Esophagus muscularis mucosa (tissue), 4 donors: Measurements from ENCODE around the gene PNMA6A. TPM values are rescaled to one million over a fixed set of nuclear protein-coding genes. Genes with fewer than 3 reads are reported as not detected.
"Not testable (repeated sequence)": the region's sequence is repeated elsewhere in the genome, so short reads cannot be mapped to it uniquely, and the experiment has no call there.

ENCODE experiments used
- DNase-seq: peaks from one replicate; pipeline ENCODE4 v3.0.0-alpha.2; 2017; ENCODE audit errors: extremely low spot score
- H3K27ac ChIP-seq, 4 donors: fragments of 200-600 bp; sonication (generic); replicated peaks in 1 of 4; 1 replicate in 3 of 4; 2 replicates in 1 of 4; pipeline ENCODE4 v1.5.1; 2016 to 2019; ENCODE audit warnings: mild to moderate bottlenecking in 1 of 4
- H3K27me3 ChIP-seq, 4 donors: fragments of 200-600 bp; sonication (generic); one replicate each; pipeline versions ENCODE4 v1.5.1 to v1.6.0; 2016 to 2019
- H3K36me3 ChIP-seq, 4 donors: fragments of 200-600 bp; sonication (generic); one replicate each; pipeline ENCODE4 v1.5.1; 2016 to 2019
- H3K4me1 ChIP-seq, 4 donors: fragments of 200-600 bp; sonication (generic); one replicate each; pipeline ENCODE4 v1.5.1; 2016 to 2019
- H3K4me3 ChIP-seq, 4 donors: fragments of 200-600 bp; sonication (generic); 1 replicate in 2 of 4; 2 replicates in 2 of 4; pipeline ENCODE4 v1.5.1; 2016 to 2019; ENCODE audit warnings: mild to moderate bottlenecking in 4 of 4, moderate library complexity in 1 of 4
- H3K9me3 ChIP-seq, 4 donors: fragments of 200-600 bp; sonication (generic); 1 replicate in 3 of 4; 2 replicates in 1 of 4; pipeline ENCODE4 v1.5.1; 2016 to 2019
- CTCF ChIP-seq, 3 experiments: fragments of 200-600 bp in 2 of 3; fragments of 450-650 bp in 1 of 3; sonication (generic) in 2 of 3; IDR thresholded peaks; one replicate each; pipeline ENCODE4 v1.5.1; 2017 to 2019; ENCODE audit warnings: antibody characterized with exemption in 3 of 3, mild to moderate bottlenecking in 2 of 3, moderate library complexity in 1 of 3
- EP300 ChIP-seq: sonication (generic); formaldehyde crosslinking; IDR thresholded peaks from one replicate; pipeline ENCODE4 v1.6.1; 2017; ENCODE audit warnings: antibody characterized with exemption
- POLR2A ChIP-seq: fragments of 450-650 bp; IDR thresholded peaks from one replicate; pipeline ENCODE4 v1.6.1; 2017; ENCODE audit warnings: antibody characterized with exemption, moderate library complexity, mild to moderate bottlenecking, low read depth
- POLR2AphosphoS5 ChIP-seq, 2 donors: sonication (generic); formaldehyde crosslinking; IDR thresholded peaks; one replicate each; pipeline ENCODE4 v1.6.1; 2017; ENCODE audit warnings: antibody characterized with exemption in 2 of 2
- WGBS: methylation state at CpG from one replicate; pipeline ENCODE4 v1.1.5; 2018; 5-methylcytosine and 5-hydroxymethylcytosine counted together
- intact Hi-C: fragments of 100-400 bp; cut with DNase I; formaldehyde crosslinking; loops from one replicate; pipeline ENCODE4 v1.15.1; 2023
- total RNA-seq, 4 donors: library from RNA; depleted of rRNA; stranded (reverse); fragments of >200 nt; gene quantifications; one replicate each; pipeline versions ENCODE4 v1.1.0 to v1.2.1, GENCODE V29; 2016

PNMA6A gene
- total RNA-seq, 4 donors from 2014 or later = 1.2 to 3.7 (median 2.7) TPM

DNA sequence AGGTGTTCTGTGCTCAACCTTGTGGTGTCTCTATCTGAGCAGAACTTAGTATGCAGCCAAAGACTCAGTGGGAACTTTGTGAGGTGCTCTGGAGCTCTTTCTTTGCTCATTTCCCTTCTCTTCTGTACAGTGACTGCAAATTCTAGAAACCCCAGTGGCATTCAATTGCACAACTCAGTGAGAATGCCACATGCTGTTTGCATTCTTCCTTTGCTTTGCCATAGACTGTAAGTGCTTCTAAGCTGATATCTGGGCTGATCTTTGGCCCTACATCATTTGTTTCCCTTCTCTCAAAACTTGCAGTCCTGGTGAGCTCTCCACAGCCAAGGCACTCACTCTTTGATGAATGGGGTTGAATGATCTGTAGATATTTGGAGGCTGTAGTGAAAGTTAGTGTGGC, 8.9 kb upstream of the PNMA6A start:
- intact Hi-C loops = no loop called here
- peaks cover 0 to 10% (median 3%) of the 10 kb centered on the region in 4 donors for H3K27me3 ChIP-seq
- TF ChIP-seq EP300 = no peak
- TF ChIP-seq POLR2AphosphoS5 (IDR thresholded peaks at IDR 0.05) = no peak
- TF ChIP-seq POLR2A = no peak
- no peak for TF ChIP-seq CTCF (IDR thresholded peaks at IDR 0.05)
- H3K4me1 ChIP-seq = no peaks in the 10 kb centered on the region
- no peak overlapping the region for H3K27ac ChIP-seq
- no peaks in the 10 kb centered on the region for H3K9me3 ChIP-seq
- no peaks in the 10 kb centered on the region for H3K36me3 ChIP-seq
- no peak overlapping the region for H3K4me3 ChIP-seq
- DNase-seq = no peak

GRCh38 chrX:153064061-153064460, 8.2 kb upstream of the PNMA6A start:
- H3K27ac ChIP-seq = no peak overlapping the region
- H3K4me1 ChIP-seq = no peaks in the 10 kb centered on the region
- WGBS = 69% methylated on average over 2 of the region's 2 CpGs
- H3K4me3 ChIP-seq = no peak overlapping the region
- intact Hi-C loops = no loop called here
- H3K27me3 ChIP-seq = peaks cover 0 to 5% (median 0%) of the 10 kb centered on the region in 4 donors
- no peaks in the 10 kb centered on the region for H3K9me3 ChIP-seq
- no peak for DNase-seq
- H3K36me3 ChIP-seq = no peaks in the 10 kb centered on the region
- TF ChIP-seq EP300 (no peak), POLR2A (no peak)

- H3K4me1 ChIP-seq = no peaks in the 10 kb centered on the region
- H3K27me3 ChIP-seq = peaks cover 0 to 5% (median 0%) of the 10 kb centered on the region in 4 donors
- WGBS = 61% methylated on average over 4 of the region's 6 CpGs
- H3K27ac ChIP-seq = no peak overlapping the region
- no peak for DNase-seq
- no peaks in the 10 kb centered on the region for H3K36me3 ChIP-seq
- no peak overlapping the region for H3K4me3 ChIP-seq
- no peaks in the 10 kb centered on the region for H3K9me3 ChIP-seq
- intact Hi-C loops = no loop called here
- TF ChIP-seq POLR2AphosphoS5 (IDR thresholded peaks at IDR 0.05) (no peak), POLR2A (no peak), EP300 (no peak), CTCF (IDR thresholded peaks at IDR 0.05) (no peak)
Measured at GRCh38 chrX:153065389-153065788, 6.9 kb upstream of the PNMA6A start.

DNA sequence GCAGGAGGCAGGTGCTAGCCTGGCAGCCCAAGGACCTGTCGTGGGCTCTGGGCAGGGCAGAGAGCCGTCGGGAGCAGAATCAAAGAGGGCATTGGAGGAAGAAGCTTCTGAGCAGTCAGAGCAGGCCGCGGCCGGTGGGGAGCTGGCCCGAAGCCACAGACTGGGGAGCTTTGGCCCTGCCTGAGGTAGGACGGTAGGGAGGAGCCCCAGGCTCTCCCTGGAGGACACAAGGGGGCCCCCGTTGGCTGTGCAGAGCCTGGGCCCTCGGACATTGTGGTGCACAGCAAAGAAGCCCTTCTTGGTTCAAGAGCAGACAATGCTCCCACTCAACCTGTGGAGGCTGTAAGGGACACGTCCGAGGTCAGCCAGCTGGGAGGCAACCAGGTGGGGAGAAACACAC, 5.9 kb upstream of the PNMA6A start:
- DNase-seq, H3K4me1 ChIP-seq, H3K4me3 ChIP-seq, H3K27me3 ChIP-seq, intact Hi-C loops, H3K27ac ChIP-seq, H3K9me3 ChIP-seq, H3K36me3 ChIP-seq: not testable (repeated sequence)
- no CpG with 5 or more reads among the region's 12 CpGs for WGBS

DNA sequence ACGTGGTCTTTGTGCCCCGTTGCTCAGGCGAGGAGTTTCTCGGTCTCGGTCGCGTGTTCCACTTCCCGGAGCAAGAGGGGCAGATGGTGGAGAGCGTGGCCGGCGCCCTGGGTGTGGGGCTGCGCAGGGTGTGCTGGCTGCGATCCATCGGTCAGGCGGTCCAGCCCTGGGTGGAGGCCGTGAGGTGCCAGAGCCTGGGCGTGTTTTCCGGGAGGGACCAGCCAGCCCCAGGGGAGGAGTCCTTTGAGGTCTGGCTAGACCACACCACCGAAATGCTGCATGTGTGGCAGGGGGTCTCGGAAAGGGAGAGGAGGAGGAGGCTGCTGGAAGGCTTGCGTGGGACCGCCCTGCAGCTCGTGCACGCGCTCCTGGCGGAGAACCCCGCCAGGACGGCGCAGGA, 1.1 kb downstream of the PNMA6A start:
- H3K36me3 ChIP-seq, DNase-seq, H3K4me1 ChIP-seq, H3K27ac ChIP-seq, H3K27me3 ChIP-seq, H3K9me3 ChIP-seq, intact Hi-C loops, H3K4me3 ChIP-seq: not testable (repeated sequence)
- no CpG with 5 or more reads among the region's 29 CpGs for WGBS

DNA sequence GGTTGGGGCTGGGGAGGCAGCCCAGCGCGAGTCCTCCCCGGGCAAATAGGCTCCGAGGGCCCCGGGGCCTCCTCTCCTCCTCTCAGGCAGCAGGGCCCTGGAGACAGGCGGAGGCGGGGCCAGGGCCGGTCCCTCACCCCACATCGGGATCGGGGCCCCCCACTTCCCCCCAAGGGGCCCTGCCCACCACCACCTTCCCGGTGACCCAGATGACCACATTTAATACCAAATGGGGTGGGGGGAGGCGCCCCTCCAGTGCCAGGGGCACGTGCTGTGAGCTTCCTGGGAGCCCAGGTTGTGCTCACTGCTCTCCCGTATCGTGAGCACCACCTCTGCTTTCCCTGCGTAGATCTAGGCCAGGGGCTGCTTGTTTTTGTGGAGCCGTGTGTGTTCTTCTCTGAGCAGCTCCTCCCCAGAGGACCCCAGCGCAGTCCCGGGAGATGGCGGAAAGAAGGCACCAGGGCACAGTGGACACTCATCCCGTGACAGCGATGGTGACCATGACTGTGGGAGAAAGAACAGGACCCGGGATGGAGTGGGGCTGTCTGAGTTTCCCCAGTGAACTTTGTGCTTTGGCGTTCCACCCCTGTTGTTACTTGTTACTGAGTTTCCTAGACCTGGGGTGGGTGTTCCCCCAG, 2.1 kb downstream of the PNMA6A start:
- intact Hi-C loops = no loop called here
- no peak for DNase-seq
- WGBS = 80% methylated on average over 13 of the region's 24 CpGs
- H3K9me3 ChIP-seq = no peaks in the 10 kb centered on the region
- TF ChIP-seq POLR2AphosphoS5 (IDR thresholded peaks at IDR 0.05) = no peak
- H3K4me3 ChIP-seq = no peak overlapping the region
- no peaks in the 10 kb centered on the region for H3K4me1 ChIP-seq
- no peak overlapping the region for H3K27ac ChIP-seq
- no peaks in the 10 kb centered on the region for H3K36me3 ChIP-seq
- H3K27me3 ChIP-seq = no peaks in the 10 kb centered on the region

DNA sequence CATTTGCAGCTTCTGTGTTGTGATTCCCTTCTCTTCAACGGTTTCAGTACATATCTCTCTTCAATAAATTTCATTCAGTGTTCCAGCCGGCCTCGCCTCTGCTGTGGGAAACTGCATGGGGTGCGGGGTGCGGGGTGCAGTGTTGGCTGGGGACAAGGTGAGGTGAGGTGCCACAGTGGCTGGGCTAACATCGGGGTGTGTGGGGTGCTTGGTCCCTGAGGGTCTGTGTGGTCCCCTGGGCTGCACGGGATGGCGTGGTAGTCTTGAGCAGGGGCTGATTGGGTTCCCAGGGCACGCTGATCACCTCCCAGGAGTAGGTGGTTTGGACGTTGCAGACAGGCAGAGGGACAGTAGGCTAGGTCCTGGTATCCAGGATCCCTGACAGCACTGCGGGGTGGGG, 2.7 kb downstream of the PNMA6A start:
- 80% methylated on average over 5 of the region's 11 CpGs for WGBS

More for the DNA sequence above, 2.7 kb downstream of the PNMA6A start:
- Histone ChIP-seq H3K4me1 (no peaks in the 10 kb centered on the region), H3K27ac (no peak overlapping the region), H3K9me3 (no peaks in the 10 kb centered on the region), H3K27me3 (no peaks in the 10 kb centered on the region), H3K36me3 (no peaks in the 10 kb centered on the region), H3K4me3 (no peak overlapping the region)
- no peak for TF ChIP-seq POLR2AphosphoS5 (IDR thresholded peaks at IDR 0.05)
- no peak for TF ChIP-seq CTCF (IDR thresholded peaks at IDR 0.05)
- intact Hi-C loops = no loop called here
- DNase-seq = no peak
